NCI-H2107 (cell line): Measurements from ENCODE around the gene ECSIT.
A peak's percentile ranks its signal among the peaks of the same experiment; 100 is the strongest.

ENCODE experiments used
- DNase-seq: peaks from one replicate; lab custom pipeline; 2025; lab: John Stamatoyannopoulos, UW

ECSIT gene

GRCh38 chr19:11550265-11550664, 21.3 kb upstream of the ECSIT start:
- DNase-seq, result no peak

- no peak for DNase-seq
Measured at GRCh38 chr19:11549386-11549953, 20.5 kb upstream of the ECSIT start.

DNA sequence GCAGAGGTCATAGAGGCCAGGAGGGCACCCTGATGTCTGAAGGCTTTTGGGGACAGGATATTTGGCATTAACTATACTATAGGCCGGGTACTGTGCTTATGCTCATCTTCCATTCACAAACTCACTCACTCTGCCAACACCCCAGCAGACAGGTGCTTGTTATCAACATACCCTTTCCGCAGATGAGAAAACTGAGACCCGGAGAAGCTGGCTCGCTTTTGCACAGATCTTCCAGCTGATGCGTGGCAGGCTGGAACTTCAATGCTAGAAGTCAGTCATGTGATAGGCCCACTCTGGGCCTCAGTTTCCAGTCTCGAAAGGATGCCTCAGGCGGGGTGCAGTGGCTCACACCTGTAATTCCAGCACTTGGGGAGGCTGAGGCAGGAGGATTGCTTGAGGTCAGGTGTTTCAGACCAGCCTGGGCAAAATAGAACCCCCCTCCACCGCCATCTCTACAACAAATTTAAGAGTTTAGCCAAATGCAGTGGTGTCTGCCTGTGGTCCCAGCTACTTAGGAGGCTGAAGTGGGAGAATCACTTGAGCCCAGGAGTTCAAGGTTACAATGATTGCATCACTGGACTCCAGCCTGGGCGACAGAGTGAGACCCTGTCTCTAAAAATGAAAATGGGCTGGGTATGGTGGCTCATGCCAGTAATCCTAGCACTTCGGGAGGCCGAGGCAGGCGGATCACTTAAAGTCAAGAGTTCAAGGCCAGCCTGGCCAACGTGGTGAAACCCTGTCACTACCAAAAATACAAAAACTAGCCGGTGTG, 19.2 kb upstream of the ECSIT start:
- DNase-seq, result no peak

- no peak for DNase-seq
Measured at GRCh38 chr19:11541238-11541637, 12.3 kb upstream of the ECSIT start.

DNA sequence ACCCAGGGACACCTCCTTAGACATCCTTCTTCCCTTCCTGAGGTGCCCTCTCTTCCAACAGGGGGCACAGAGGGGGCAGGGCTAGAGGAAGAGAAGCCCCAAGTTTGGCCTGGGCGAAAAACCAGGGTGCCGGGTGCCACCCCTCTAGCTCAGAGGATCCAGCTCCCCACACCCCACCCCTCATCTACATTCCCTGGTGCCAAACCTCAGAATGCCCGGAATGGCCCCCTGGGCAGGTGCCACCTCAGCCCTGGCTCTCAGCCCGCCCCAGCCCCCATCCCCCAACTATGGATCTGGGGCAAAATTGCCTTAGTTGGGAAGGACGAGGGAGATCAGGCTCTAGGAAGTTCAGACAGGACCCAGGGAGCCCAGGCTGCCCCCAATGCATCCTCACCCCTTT, 11.7 kb upstream of the ECSIT start:
- DNase-seq, result no peak

DNA sequence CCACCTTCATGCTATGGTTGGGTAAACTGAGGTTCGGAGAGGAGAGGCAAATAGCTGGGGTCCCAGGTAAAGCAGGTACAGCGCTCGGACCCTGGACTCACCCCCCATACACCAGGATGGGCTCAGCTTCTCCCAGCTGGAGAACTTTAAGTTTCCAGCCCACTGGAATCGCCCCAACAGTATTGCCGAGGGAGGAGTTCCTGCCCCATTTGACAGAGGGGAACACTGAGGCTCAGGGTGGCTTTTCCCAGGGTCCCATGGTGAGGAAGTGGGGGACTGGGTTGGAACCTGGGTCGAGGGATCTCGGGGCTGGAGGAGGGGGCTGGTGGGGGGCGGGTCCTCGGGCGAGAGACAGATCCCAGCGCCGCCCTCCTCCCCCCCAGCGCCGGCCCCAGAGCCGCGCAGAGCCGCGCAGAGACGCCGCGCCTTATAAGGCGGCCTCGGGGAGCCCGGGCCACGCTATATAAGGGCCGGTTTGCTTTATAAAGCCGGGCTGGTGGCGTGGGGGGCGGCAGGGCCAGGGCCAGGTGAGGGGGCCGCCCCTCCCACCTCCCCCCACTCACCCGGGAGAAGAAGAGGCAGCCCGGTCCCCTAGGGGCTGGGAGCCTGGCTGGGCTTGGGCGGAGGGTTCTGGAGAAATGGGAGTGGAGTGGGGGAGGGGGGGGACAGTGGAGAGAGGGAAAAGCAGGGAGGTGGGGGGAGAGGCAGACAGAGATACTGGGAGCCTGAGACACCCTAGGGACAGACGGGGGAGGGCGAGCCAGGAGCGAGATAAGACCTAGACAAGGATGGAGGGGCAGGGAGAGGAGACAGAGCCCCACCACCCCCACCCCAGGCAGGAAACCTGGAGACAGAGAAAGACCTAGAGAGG, 10.8 kb upstream of the ECSIT start:
- no peak for DNase-seq

DNA sequence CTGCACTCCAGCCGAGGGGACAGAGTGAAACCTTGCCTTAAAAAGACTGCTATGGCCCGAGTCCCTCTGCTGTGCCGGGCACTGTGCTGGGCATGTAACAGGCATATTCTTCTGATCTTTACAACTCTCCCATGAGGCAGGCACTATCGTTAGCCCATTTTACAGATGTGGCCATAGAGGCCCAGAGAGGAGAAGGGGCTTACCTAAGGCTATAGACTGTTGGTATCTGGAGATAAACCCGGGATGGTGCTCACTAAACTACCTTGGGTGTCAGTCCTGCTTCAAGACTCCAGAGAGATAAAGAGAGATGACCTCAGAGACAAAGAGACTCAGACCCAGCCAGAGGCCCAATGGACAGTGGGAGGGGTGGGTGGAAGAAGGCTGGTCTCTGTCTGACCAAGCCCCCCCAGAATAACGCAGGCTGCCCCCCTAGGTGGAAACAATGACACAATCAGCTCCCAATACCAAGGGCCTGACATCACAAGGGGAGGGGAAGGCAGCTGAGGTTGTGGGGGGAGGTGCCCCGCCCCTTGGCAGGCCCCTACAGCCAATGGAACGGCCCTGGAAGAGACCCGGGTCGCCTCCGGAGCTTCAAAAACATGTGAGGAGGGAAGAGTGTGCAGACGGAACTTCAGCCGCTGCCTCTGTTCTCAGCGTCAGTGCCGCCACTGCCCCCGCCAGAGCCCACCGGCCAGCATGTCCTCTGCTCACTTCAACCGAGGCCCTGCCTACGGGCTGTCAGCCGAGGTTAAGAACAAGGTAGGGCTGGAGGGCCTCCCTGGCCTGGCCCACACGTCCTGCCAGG, 9.5 kb upstream of the ECSIT start, which contains the start of gene CNN1:
Gene CNN1 (plus strand): TSS at position 620 of the 805 bp plus-strand sequence. CDS start 77 bp downstream, at position 697.
- DNase-seq, result no peak

DNA sequence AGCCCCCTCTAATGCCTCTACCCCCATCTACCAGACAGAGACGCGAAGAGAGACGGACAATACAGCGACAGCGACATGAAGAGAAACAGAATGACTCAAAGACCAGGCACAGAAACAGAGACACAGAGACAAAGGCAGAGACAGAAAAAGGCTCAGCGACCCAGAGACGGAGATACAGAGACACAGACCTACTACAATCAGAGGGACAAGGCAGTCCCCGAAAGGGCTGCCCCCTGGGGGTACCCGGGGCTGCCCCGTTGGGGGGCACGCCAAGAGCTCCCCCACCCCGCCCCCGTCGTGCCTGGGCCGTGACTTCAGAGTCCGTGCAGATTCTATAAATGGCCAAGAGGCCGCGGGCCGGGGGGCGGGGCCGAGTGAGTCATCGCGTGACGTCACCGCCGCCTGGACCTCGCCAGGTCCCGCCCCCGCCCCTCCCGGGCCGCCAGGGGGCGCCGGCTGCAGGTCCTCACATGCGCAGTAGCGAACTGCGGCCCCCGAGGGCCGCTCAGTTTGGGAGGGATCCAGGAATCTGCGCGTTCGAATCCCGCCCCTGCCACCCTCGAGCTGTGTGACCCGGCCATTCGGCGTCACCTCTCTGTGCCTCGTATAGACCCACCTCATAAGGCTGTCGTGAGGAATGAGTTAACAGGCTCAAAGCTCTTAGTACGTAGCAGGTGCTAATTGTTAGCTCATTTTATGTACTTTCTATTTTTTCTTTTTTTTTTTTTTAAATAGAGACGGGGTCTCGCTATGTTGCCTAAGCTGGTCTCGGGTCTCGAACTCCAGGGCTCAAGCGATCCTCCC, 7.1 kb upstream of the ECSIT start:
- peak; percentile 20 for DNase-seq

GRCh38 chr19:11534948-11535347, 6.0 kb upstream of the ECSIT start:
- DNase-seq, result no peak

- no peak for DNase-seq
Measured at GRCh38 chr19:11534538-11534937, 5.6 kb upstream of the ECSIT start.

DNA sequence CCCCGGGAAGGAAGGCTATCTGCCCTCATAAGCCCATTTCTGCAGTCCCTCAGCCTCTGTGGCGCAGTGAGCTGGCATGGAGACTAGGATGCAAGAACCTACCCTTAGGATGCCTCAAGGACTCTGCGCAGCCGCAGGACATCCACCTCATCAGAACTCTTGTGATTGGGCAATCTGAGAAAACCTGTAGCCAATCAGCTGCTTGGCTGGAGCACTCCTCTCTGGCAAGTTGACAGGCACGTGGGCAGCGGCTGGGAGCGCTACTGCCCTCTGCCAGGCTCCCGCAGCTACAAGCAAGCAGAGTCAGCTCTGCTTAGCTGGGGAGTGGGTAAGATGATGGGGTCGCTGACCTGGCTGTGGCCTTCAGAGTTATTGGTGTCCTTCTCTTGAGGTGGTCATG, 1.5 kb upstream of the ECSIT start:
- DNase-seq, result peak; percentile 52

GRCh38 chr19:11519138-11519537, 9.8 kb downstream of the ECSIT start:
- DNase-seq, result no peak

DNA sequence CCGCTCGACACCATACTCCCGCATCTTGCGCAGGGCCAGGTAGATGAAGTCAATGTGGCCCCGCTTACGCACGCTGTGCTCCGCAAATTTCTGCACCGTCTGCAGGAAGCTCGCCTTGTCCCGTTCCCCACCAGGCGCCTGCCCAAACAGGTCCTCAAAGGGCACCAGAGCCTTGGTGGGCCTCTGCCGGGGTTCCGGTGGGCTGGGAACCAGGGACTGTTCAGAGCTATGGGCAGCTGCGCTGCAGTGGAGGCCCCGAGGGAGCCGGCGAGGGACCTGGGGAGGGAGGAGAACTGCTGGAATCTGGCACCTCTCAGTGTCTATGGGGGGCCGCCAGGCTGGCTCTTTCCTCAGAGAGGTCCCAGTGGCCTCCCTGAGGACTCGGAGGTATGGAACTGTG, 15.0 kb downstream of the ECSIT start:
- no peak for DNase-seq

DNA sequence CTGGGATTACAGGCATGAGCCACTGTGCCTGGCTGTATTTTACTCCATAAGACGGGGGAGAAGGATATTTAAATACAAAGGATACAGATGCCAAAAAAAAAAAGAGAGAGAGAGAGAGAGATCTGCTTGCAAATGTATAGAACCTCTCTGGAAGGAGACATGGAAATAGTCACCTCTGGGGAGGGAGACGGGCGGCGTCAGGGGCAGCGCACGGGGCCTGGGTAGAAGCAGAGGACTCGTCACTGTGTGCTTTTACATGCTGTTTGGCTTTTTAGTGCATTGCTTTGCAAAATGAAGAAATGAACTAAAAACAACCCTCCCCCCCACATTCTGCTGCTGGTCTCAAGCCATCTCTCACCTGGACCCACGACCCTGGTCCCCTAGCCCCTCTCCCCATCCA, 18.5 kb downstream of the ECSIT start:
- DNase-seq, result no peak

- DNase-seq, result no peak
Measured at GRCh38 chr19:11507370-11508078, 21.4 kb downstream of the ECSIT start.

GRCh38 chr19:11506967-11507366, 22.0 kb downstream of the ECSIT start:
- DNase-seq, result no peak

GRCh38 chr19:11506101-11506555, 22.8 kb downstream of the ECSIT start:
- DNase-seq, result no peak

GRCh38 chr19:11505504-11506100, 23.3 kb downstream of the ECSIT start, which contains the start of gene ZNF653:
TSS of gene ZNF653 (minus strand) at chr19:11505839. CDS start at chr19:11505786, 53 bp downstream.
- peak; percentile 92 for DNase-seq

GRCh38 chr19:11505032-11505503, 23.9 kb downstream of the ECSIT start:
- peak; percentile 83 for DNase-seq
